GM04504 (cell line): ENCODE measurements around the gene C2orf68.
"Not testable (repeated sequence)": the region's sequence is repeated elsewhere in the genome, so short reads cannot be mapped to it uniquely, and the experiment has no call there.

Source experiments
- DNase-seq: peaks from one replicate; pipeline ENCODE4 v3.0.0-alpha.2; 2012; ENCODE audit warnings: low read depth

Gene C2orf68

DNA sequence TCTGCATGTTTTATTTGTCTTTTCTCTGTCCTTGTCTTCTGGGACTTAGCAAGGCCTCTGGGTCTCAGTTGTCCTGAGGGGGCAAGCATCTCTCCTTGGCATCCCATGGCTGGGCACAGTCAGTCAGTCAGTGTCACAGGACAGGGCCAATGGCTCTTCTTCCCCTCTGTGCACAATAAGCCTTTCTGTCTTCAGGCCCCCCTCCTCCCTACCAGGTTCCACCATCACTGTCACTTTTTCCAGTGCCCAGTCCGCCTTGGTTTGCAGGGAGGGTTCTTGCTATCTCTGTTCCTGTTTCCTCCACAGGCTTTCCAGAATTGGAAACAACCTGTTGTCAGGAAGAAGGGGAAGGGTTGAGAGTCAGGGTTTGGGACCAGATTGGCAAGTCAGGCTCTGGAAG lies 29.4 kb downstream of the C2orf68 start:
- no peak for DNase-seq

GRCh38 chr2:85580206-85580605 lies 31.7 kb downstream of the C2orf68 start:
- DNase-seq, result no peak

GRCh38 chr2:85579266-85579935 lies 32.5 kb downstream of the C2orf68 start:
- no peak for DNase-seq

- DNase-seq, result no peak
These were observed 33.4 kb downstream of the C2orf68 start for GRCh38 chr2:85578243-85579180.

DNA sequence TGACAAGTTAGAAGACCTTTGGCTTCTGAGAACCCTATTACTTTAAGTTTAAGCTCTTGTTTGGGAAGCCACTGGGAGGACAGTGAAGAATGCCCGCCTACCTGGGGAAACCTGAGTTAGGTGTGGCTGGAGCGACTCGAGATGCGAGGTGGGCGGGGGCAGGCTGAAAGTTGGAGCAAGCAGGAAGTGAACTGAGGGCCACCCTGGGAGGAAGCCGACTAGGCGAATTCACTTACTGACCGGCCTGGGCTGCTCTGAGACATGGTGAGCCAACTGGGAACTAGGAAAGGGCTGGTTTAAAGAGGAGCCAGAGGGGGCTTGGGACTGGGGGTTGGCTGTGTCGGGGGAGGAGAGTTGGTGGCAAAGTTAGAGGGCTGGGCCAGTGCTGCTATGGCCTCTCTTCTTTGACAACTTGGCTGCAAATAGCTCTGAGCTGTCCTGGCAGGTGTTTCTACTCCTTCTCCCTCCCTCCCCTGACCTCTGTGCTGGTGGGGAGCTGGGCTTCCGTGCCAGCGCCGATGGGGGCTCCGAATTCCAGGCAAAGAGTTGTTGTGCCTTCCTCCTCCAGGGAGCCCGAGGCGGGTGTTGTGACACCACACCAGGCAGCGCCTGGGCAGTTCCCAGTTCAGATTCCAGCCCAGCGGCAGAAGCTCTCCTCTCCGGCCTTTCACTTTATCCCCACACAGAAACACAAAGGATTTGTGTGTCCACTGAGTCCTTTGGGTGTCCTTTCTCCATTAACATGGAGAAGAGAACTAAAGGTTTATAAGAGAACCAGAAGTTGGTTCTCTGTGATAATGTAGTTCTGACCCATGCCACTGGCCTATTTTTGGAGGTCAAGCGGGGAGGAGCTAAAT lies 34.3 kb downstream of the C2orf68 start, which contains the start of gene VAMP8:
VAMP8 (plus strand) TSS at position 201 of the 857 bp plus-strand sequence; CDS start at position 262, 61 bp downstream.
- no peak for DNase-seq

DNA sequence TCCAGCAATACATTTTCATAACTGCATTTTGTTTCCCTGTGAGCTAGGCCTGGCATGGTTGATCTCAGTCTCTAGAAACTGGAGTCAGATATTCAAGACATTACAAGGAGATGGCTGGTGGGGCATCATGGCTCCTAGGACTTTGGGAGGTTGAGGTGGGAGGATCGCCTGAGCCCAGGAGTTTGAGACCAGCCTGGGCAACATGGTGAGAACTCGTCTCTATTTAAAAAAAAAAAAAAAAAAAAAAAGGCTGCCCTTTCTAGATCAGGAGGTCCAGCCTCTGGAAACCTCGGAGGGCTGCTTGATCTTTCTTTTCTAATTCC lies 34.8 kb downstream of the C2orf68 start:
- DNase-seq, result no peak

DNA sequence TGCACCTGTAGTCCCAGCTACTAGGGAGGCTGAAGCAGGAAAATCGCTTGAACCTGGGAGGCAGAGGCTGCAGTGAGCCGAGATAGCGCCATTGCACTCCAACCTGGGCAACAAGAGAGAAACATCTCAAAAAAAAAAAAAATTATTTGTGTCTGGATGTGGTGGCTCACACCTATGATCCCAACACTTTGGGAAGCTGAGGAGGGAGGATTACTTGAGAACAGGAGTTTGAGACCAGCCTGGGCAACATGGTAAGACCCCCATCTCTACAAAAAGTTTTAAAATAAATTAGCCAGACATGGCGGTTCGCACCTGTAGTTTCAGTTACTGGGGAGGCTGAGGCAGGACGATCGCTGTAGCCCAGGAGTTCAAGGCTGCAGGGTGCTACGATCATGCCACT lies 36.1 kb downstream of the C2orf68 start:
- DNase-seq, result no peak

DNA sequence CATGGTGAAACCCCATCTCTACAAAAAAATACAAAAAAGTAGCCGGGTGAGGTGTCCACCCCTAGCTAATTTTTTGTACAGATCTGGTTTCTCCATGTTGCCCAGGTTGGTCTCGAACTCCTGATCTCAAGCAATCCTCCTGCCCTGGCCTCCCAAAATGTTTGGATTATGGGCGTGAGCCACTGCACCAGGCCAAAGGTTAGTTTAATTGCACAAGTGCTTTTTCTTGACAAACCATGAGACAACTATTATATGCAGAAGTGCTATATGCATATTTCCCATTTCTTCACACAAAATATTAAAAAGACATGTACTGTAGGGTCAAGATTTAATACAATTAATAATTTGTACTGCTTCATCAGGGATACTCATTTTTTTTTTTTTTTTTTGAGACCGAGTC lies 45.6 kb downstream of the C2orf68 start:
- no peak for DNase-seq

GRCh38 chr2:85564144-85564563 lies 47.7 kb downstream of the C2orf68 start:
- DNase-seq, result no peak

DNA sequence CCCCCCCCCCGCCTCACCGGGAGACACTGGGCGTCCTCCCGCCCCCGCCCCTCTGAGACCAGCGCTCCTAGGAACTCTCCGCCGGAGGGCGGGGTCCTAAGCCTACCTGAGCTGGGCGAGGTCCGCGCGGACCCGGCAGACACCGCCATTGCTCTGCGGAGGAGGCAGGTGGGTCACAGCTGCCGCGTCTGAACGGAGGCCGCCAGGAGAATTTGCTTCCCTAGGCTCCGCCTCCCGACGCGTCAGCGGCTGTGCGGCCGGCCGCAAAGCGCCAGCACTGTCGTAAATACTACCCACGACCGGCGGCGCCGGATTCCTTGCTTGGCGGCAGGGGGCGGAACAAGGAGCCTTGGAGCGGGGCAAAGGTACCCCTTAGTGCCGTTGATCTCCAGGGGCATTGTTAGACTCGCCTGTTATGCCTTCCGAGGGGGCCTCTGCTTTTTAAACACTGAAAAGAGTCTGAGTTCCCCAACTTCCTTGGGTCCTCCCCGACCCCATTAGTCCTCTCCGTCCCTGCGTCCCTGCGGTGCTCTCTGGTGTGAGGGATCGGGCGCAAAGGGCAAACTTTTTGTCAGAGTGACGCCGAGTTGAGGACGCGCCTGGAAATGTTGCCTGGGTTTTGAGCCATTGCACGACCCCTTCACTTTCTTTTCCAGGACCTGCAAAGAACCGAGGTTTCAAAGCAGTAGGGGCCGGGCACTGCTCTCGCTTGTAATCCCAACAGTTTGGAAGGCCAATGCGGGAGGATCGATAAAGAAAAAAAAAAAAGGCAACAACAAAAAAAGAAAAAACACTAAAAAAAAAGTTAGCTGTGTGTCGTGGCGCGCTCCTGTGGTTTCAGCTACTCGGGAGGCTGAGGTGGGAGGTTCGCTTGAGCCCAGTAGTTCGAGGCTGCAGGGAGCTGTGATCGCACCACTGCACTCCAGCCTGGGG lies 50.3 kb downstream of the C2orf68 start, which contains the start of gene GGCX:
GGCX (minus strand) TSS at position 214 of the 933 bp plus-strand sequence; CDS start at position 149, 65 bp downstream.
- DNase-seq, result peak; percentile 81

- DNase-seq, result no peak
These were observed 51.0 kb downstream of the C2orf68 start for GRCh38 chr2:85560812-85561279.

GRCh38 chr2:85560403-85560726 lies 51.5 kb downstream of the C2orf68 start:
- not testable (repeated sequence) for DNase-seq

GRCh38 chr2:85558160-85558559 lies 53.7 kb downstream of the C2orf68 start:
- DNase-seq, result no peak

- DNase-seq, result no peak
These were observed 54.7 kb downstream of the C2orf68 start for GRCh38 chr2:85557130-85557529.
